ENCODE results near the gene CCL3. TPM values are rescaled to one million over a fixed set of nuclear protein-coding genes. Genes with fewer than 3 reads are reported as not detected.
"Not testable (repeated sequence)": the region's sequence is repeated elsewhere in the genome, so short reads cannot be mapped to it uniquely, and the experiment has no call there.

Gene CCL3
- polyA plus RNA-seq, 1 donor from 2014 or later: not detected

DNA sequence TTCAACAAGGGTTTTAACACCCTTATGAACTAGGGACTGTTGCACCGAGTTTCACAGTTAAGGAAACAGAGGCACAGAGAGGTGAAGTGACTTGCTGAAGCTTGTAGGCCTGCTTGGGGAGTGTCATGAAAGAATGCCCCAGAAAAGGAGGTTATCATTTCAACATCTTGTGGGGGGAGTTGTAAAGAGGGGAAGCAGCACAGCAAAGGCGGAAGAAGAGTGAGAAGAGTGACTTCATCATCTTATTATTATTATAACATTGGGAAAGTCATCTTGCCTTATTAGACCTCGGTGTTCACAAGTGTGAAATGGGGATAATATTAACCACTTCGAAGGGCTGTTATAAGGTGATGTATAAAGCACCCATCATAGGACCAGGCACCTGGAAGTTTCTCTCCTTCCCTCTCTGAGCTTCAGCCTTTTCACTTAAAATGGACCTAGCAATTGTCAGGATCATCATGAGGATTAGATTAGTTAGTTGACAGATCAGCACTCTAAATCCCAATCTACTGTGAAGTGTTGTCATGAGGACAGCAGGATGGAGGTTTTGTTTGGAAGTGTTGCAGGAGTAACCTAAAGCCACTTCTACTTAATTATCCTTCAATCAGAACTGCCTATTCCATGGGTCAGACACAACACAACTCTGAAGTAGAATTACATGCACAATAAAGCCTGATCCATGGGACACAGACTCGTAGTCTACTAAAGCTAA is 16.0 kb upstream of the CCL3 start:
- Histone ChIP-seq H4K20me1 (ENCODE audit: insufficient read depth) (no peaks in the 10 kb centered on the region), H3K9ac (ENCODE audit: low read length) (no peak overlapping the region), H3F3A (ENCODE audit: insufficient read depth, low read length, poor library complexity, severe bottlenecking) (no peaks in the 10 kb centered on the region), H3K79me2 (replicated peaks; ENCODE audit: insufficient read depth, low read length) (no peaks in the 10 kb centered on the region), H3K9me2 (ENCODE audit: insufficient read depth, low read length) (no peaks in the 10 kb centered on the region), H3K27me3 (ENCODE audit: insufficient read depth, low read depth, low read length) (no peaks in the 10 kb centered on the region), H3K27ac (ENCODE audit: low read length) (no peak overlapping the region), H3K4me2 (ENCODE audit: low read length) (no peak overlapping the region), H3K9me3 (ENCODE audit: low read length) (no peaks in the 10 kb centered on the region), H2AFZ (ENCODE audit: low read depth, low read length) (no peak overlapping the region), H3K36me3 (ENCODE audit: insufficient read depth, low read length) (no peaks in the 10 kb centered on the region), H3K4me3 (ENCODE audit: low read length) (no peak overlapping the region)
- TF ChIP-seq POLR2AphosphoS5 (IDR thresholded peaks at IDR 0.05) (no peak), TAF1 (IDR thresholded peaks at IDR 0.05; ENCODE audit: low read depth) (no peak), EZH2 (IDR thresholded peaks at IDR 0.05; ENCODE audit: borderline replicate concordance, insufficient read depth, low read length, poor library complexity, severe bottlenecking) (no peak), MXI1 (conservative IDR thresholded peaks at IDR 0.05; ENCODE audit: poor library complexity, severe bottlenecking) (no peak), REST (IDR thresholded peaks at IDR 0.05; ENCODE audit: borderline replicate concordance) (no peak), CTCF (IDR thresholded peaks at IDR 0.05; ENCODE audit: poor library complexity, severe bottlenecking) (no peak)

DNA sequence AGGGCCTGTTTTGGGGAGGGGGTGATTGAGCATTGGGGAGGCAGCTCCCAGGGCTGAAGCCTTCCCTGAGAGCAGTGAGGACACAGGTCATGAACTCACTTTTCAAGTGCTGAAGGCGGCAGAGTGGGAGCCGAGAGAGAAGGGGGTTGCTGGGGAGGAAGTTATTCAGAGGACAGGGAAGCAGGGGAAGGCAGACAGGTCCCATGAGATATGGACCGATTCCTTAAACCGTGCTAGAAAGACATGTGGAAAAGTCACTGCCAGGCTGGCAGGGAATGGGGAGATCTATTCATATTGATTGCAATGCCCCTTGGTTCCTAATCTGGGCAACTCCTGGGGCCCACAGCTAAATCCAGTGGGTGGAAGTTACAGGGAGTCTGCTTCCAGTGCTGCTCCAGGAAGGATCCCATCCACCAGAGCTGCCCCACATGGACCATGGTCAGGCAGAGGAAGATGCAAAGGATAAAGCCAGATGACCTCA is 14.8 kb upstream of the CCL3 start:
- no peak overlapping the region for H2AFZ ChIP-seq (ENCODE audit: low read depth, low read length)
- no peaks in the 10 kb centered on the region for H3K79me2 ChIP-seq (replicated peaks; ENCODE audit: insufficient read depth, low read length)
- no peak overlapping the region for H3K4me3 ChIP-seq (ENCODE audit: low read length)
- H3K27me3 ChIP-seq (ENCODE audit: insufficient read depth, low read depth, low read length): no peaks in the 10 kb centered on the region
- H3K36me3 ChIP-seq (ENCODE audit: insufficient read depth, low read length): no peaks in the 10 kb centered on the region
- H3K9me2 ChIP-seq (ENCODE audit: insufficient read depth, low read length): no peaks in the 10 kb centered on the region
- H3K4me2 ChIP-seq (ENCODE audit: low read length): no peak overlapping the region
- H3K27ac ChIP-seq (ENCODE audit: low read length): no peak overlapping the region
- H3K9me3 ChIP-seq (ENCODE audit: low read length): no peaks in the 10 kb centered on the region
- H3F3A ChIP-seq (ENCODE audit: insufficient read depth, low read length, poor library complexity, severe bottlenecking): no peaks in the 10 kb centered on the region
- no peak for TF ChIP-seq CTCF (IDR thresholded peaks at IDR 0.05; ENCODE audit: poor library complexity, severe bottlenecking)
- TF ChIP-seq MXI1 (conservative IDR thresholded peaks at IDR 0.05; ENCODE audit: poor library complexity, severe bottlenecking): no peak
- TF ChIP-seq RAD21 (conservative IDR thresholded peaks at IDR 0.05): no peak
- no peak for TF ChIP-seq EP300 (conservative IDR thresholded peaks at IDR 0.05; ENCODE audit: poor library complexity, severe bottlenecking)
- TF ChIP-seq POLR2AphosphoS5 (IDR thresholded peaks at IDR 0.05): no peak
- no peak for TF ChIP-seq TAF1 (IDR thresholded peaks at IDR 0.05; ENCODE audit: low read depth)
- no peak for TF ChIP-seq REST (IDR thresholded peaks at IDR 0.05; ENCODE audit: borderline replicate concordance)
- H4K20me1 ChIP-seq (ENCODE audit: insufficient read depth): no peaks in the 10 kb centered on the region
- H3K9ac ChIP-seq (ENCODE audit: low read length): no peak overlapping the region

DNA sequence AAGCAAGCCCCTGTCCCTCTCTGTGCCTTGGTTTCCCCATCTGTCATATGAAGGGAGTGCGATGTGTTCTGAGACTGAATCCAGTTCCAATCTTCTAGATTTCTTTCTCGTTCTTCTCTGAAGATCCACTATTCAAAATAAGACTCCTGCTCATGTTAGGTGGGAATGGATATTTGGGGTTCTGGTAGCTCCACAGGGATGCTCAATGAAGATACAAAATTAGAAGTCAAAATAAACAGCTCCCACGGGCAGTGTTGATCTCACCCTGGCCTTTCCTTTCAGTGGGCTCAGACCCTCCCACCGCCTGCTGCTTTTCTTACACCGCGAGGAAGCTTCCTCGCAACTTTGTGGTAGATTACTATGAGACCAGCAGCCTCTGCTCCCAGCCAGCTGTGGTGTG is 14.3 kb upstream of the CCL3 start:
- not testable (repeated sequence) for H3F3A ChIP-seq (ENCODE audit: insufficient read depth, low read length, poor library complexity, severe bottlenecking); H3K36me3 ChIP-seq (ENCODE audit: insufficient read depth, low read length); H3K27ac ChIP-seq (ENCODE audit: low read length); H3K9me2 ChIP-seq (ENCODE audit: insufficient read depth, low read length); H4K20me1 ChIP-seq (ENCODE audit: insufficient read depth); H3K79me2 ChIP-seq (replicated peaks; ENCODE audit: insufficient read depth, low read length); H3K27me3 ChIP-seq (ENCODE audit: insufficient read depth, low read depth, low read length); H3K9me3 ChIP-seq (ENCODE audit: low read length); H3K4me3 ChIP-seq (ENCODE audit: low read length); H3K4me2 ChIP-seq (ENCODE audit: low read length); H3K9ac ChIP-seq (ENCODE audit: low read length); H2AFZ ChIP-seq (ENCODE audit: low read depth, low read length)

All from neural cell (in vitro differentiated cells).